ENCODE measurements around the gene CSDE1.

The CSDE1 gene

DNA sequence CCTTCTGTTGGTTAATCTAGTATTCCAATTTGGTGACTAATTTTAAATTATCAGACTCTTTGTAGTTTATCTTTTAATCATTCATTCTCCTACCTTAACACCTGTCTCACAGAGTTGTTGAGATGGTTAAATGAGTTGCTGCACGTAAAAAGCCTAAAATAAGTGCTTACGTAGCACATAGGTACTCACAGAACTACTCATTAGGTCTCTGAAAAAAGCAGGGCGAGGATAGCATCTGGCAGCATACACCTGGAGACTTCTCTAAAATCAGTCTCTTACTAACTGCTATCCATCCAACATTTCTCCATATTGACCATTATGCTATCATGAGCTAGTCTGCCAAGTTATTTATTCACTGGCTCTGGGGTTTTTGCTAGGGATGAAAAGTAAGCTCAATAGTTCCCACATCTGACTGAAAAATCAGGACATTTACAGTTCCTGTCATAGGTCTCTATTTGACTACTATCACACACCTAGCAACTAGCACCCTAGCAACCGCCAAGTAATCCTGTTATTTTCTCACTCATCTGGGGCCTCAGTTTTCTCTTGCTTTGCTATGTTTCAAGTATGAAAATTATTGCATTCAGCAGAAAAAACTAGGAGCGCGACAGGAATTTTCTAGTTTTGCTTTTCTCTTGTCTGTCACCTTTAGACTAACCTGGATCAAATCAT lies 11.2 kb downstream of the CSDE1 start:
- DNase-seq = no peak

DNA sequence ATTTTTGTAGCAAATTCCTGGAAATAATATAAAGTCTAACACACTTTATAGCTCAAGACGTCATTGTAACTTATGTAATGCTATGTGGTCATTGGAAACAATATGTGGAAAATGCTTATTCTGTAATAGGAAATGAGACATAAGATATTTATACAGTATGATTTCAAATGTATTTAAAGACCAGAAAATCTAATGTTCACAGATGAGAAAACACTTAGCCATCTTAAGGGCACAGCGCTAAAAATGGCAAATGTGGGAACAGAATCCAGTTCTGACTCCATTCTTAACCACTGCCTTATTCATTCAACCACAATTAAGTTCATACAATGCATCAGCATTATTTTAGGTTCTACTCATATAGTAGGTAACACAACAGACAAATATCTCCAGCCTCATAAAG lies 12.5 kb downstream of the CSDE1 start:
- no peak for DNase-seq

- DNase-seq = no peak
Measured at GRCh38 chr1:114741963-114742746, 15.6 kb downstream of the CSDE1 start.

DNA sequence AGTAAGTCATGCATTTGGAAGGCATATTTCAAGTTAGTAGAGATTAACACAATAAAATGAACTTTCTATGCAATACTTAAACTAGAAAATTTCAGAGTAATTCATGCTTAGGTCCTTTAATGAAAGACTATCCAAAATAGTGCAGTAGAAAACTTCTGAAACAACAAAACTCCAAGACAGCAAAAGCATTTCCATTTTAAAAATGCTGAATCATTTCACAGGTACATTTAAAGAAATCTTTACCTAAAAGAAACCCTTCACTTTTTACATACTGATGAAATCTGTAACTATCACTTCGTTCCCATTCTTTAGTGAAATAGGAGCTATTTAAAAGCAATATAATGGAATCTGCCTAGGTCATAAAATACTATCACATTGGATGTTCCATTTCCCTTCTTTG lies 17.5 kb downstream of the CSDE1 start:
- DNase-seq = no peak

- no peak for DNase-seq
Measured at GRCh38 chr1:114737314-114737849, 20.4 kb downstream of the CSDE1 start.

GRCh38 chr1:114735479-114735878 lies 22.3 kb downstream of the CSDE1 start:
- no peak for DNase-seq

- no peak for DNase-seq
Measured at GRCh38 chr1:114729782-114730181, 28.0 kb downstream of the CSDE1 start.

DNA sequence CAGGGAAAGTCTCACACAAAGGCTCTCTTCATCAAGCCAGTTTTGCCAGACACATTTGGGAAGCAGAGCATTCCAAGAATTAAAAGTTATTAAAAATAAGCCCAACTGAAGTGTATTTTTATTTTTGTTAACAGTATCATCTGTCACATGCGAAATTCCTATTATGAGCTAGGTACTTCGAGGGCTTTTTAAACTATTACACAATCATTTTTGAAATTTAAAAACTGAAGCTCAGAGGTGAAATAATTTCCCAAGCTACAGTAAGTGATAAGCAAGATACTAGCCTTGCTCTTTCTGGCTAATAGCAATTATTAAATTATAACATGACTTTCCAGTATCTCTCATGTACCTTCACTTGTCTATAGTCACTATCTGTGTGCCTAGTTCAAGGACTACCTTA lies 29.2 kb downstream of the CSDE1 start:
- DNase-seq = no peak

DNA sequence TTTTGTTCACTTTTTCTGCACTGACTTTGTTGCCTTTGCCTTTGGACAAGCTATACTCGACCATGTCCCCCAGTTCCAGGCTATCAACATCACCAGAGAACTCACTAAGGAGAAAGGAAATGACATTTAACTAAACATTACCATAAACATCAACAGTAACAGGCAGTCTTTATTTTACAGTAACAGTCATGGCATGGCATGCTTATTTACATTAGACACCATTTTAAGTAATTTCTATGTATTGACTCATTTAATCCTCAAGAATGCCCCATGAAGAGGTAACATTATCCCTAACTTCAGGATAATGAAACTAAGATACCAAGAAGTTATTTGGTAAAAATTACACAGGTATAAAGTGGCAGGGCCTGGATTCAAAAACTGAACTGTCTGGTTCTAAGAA lies 32.6 kb downstream of the CSDE1 start:
- DNase-seq = no peak

DNA sequence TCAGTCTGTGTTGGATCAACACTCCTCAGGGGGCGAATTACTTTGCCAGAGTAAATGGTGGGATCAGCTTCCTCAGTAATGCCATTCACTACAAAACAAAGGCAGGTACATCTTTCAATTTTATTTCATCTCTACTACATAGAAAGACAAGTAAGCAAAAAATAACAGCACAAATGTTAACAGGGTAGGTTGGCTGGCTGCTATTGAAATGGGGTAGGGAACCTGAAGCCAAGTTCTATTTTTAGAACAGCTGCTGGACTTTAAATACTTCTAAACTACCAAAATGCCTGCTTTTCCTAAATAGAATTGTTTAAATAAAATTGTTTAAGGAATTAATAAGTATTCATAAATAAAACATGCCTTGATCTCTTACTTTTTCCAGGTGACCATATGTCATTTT lies 33.9 kb downstream of the CSDE1 start:
- no peak for DNase-seq

GRCh38 chr1:114723457-114723856 lies 34.3 kb downstream of the CSDE1 start:
- DNase-seq = no peak

GRCh38 chr1:114720492-114720891 lies 37.3 kb downstream of the CSDE1 start:
- no peak for DNase-seq

- no peak for DNase-seq
Measured at GRCh38 chr1:114719424-114719787, 38.4 kb downstream of the CSDE1 start.

- DNase-seq = no peak
Measured at GRCh38 chr1:114718661-114719423, 38.9 kb downstream of the CSDE1 start.

GRCh38 chr1:114716304-114717170 lies 41.2 kb downstream of the CSDE1 start, which contains the start of gene NRAS:
NRAS (minus strand) TSS chr1:114716771; CDS start chr1:114716160, 611 bp downstream.
- peak; percentile 59 for DNase-seq

- DNase-seq = peak; percentile 54
Measured at GRCh38 chr1:114715952-114716303, 41.9 kb downstream of the CSDE1 start.

DNA sequence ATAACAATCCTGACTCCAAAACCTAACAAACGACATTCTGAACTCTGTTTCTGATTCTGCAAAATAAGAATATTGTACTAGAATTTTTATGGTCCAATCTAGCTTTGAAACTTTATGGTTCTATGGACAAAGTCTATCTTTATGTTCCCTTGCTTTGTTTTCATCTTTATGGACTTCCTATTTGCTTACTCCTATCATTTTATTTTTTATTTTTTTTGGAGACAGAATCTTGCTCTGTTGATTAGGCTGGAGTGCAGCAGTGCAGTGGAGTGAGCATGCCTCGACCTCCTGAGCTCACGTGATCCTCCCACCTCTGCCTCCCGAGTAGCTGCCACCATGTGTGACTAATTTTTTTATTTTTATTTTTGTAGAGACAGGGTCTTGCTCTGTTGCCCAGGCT lies 44.8 kb downstream of the CSDE1 start:
- DNase-seq = no peak

DNA sequence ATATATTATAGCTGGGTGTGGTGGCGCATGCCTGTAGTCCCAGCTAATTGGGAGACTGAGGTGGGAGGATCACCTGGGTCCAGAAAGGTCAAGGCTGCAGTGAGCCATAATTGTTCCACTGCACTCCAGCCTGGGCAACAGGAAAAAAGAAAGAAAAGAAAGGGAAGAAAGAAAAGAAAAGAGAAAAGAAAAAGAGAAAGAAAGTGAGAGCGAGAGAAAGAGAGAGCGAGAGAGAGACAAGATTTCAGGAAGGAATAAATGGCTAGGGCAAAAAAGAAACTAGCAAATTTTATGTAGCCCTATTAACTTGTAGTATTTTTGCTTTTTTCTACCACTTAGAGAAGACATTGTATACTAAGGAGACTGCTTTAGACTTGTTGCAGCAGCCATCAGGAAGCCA lies 47.4 kb downstream of the CSDE1 start:
- no peak for DNase-seq

GRCh38 chr1:114707604-114708003 lies 50.2 kb downstream of the CSDE1 start:
- no peak for DNase-seq

DNA sequence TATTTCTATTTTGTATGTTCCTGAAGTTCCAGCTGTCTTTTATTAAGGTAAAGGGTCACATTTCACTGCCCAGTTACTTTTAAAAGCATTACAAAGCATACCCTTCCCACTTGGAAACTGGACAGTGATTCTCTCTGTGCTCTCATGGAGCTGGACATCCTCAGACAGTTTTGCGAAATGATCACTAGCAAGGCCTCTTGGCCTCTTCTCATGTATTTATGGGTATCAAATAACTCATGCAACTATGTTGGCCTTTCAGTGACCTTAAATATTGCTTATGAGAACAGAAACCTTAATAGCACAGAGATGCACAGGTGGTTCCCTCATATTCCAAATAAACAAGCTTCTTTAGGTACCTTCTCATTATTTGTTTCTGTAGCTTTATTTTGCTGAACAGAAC lies 54.5 kb downstream of the CSDE1 start:
- DNase-seq = no peak

GRCh38 chr1:114702737-114703136 lies 55.0 kb downstream of the CSDE1 start:
- DNase-seq = no peak

GRCh38 chr1:114701931-114702330 lies 55.9 kb downstream of the CSDE1 start:
- DNase-seq = no peak
